BJ (cell line): ENCODE results near the gene RXRB. TPM values are rescaled to one million over a fixed set of nuclear protein-coding genes. Genes with fewer than 3 reads are reported as not detected.

Experiments used
- CTCF ChIA-PET: fragments of 350-600 bp; formaldehyde crosslinking; extraction: SDS; loops from one replicate; lab custom pipeline; 2021; ENCODE audit warnings: antibody characterized with exemption, inconsistent platforms; lab: Yijun Ruan, JAX
- POLR2A ChIA-PET: fragments of 300-600 bp; sonication (Branson Sonifier 250); formaldehyde crosslinking; extraction: SDS; loops from one replicate; lab custom pipeline; 2021; ENCODE audit warnings: antibody characterized with exemption; lab: Charles Lee
- DNase-seq: peaks from one replicate; pipeline ENCODE4 v3.0.0-alpha.2; 2011; ENCODE audit warnings: low read depth
- H3K27me3 ChIP-seq: 2 replicates; pipeline ENCODE4 v1.6.0; 2011; ENCODE audit warnings: low read length; ENCODE audit not compliant: control insufficient read depth, insufficient read depth
- H3K36me3 ChIP-seq: 2 replicates; pipeline ENCODE4 v1.5.1; 2011; ENCODE audit warnings: low read length; ENCODE audit not compliant: control insufficient read depth, insufficient read depth
- H3K4me3 ChIP-seq: 2 replicates; pipeline ENCODE4 v1.5.1; 2011; ENCODE audit warnings: low read depth, mild to moderate bottlenecking, control low read depth, low read length
- polyA plus RNA-seq: library from polyadenylated mRNA; depleted of rRNA; stranded (reverse); fragments of >200 nt; gene quantifications from 2 replicates; pipeline ENCODE4 v1.2.3, GENCODE V29; 2011
- TF ChIP-seq, protein P1 (sequence below): IDR thresholded peaks from 2 replicates; pipeline ENCODE4 v1.5.1; 2011; ENCODE audit warnings: low read depth, mild to moderate bottlenecking, control low read depth, inconsistent platforms, low read length, moderate library complexity; ENCODE audit not compliant: insufficient read depth

Gene RXRB
- polyA plus RNA-seq, 1 experiment, result 67.9 TPM

DNA sequence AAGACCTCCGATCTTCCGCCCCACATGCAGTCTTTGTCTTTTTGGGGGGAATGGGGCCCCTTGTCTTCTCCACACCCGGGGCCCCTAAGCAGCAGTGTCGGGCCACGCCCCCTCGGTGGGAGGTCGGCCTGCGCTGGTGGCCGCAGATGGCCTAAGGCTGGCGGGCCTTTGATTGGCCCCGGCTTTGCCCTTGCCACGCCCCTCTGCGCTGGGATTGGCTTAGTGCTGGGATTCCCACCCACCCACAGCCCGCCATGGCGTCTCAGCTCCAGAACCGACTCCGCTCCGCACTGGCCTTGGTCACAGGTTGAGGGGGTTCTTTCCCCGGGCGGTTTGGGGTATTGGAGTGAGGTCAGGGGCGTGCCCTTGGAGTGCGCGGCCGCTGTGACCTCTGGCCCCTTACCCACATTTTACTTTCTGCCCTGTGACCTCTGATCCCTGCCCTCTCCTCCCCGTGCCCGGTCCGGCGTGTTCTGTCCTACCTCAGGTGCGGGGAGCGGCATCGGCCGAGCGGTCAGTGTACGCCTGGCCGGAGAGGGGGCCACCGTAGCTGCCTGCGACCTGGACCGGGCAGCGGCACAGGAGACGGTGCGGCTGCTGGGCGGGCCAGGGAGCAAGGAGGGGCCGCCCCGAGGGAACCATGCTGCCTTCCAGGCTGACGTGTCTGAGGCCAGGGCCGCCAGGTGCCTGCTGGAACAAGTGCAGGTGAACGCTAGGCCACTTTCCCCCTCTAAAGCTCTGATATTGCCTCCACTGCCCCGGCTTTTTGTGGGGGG lies 4.1 kb upstream of the RXRB start, which contains the start of gene HSD17B8:
Gene HSD17B8 (plus strand): TSS at position 241 of the 776 bp plus-strand sequence. CDS start 14 bp downstream, at position 255.
- POLR2A ChIA-PET, result interaction anchor here (0.6 to 1.0 kb wide), 2 partner anchors 67 to 233 kb away, joined by 5 to 10 read pairs; partner anchors contain the start of genes RPS18 and VPS52
- CTCF ChIA-PET, result interaction anchor here (0.6 to 1.6 kb wide), 5 partner anchors 43 to 224 kb away, joined by 3 to 4 read pairs (median 3); no protein-coding TSS in a partner anchor
- Histone ChIP-seq H3K4me3 (peak within 1 kb of the TSS; percentile 50), H3K36me3 (peaks cover 17% of the 10 kb centered on the region), H3K27me3 (no peaks in the 10 kb centered on the region)
- DNase-seq, result no peak
- TF ChIP-seq, protein P1, sequence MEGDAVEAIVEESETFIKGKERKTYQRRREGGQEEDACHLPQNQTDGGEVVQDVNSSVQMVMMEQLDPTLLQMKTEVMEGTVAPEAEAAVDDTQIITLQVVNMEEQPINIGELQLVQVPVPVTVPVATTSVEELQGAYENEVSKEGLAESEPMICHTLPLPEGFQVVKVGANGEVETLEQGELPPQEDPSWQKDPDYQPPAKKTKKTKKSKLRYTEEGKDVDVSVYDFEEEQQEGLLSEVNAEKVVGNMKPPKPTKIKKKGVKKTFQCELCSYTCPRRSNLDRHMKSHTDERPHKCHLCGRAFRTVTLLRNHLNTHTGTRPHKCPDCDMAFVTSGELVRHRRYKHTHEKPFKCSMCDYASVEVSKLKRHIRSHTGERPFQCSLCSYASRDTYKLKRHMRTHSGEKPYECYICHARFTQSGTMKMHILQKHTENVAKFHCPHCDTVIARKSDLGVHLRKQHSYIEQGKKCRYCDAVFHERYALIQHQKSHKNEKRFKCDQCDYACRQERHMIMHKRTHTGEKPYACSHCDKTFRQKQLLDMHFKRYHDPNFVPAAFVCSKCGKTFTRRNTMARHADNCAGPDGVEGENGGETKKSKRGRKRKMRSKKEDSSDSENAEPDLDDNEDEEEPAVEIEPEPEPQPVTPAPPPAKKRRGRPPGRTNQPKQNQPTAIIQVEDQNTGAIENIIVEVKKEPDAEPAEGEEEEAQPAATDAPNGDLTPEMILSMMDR, result no peak

DNA sequence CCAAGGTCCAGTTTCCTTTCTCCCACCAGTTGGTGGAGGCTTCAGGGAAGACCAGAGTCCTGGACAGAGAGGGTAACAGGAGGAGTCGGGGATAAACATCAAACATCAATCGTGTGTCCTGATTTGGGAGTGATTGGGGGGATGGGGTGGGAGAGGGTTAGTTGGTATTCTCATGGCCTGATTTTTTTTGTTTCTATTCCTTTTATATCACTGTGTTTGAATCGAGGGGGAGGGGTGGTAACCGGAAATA lies 3.6 kb upstream of the RXRB start:
- no peak for DNase-seq
- POLR2A ChIA-PET, result interaction anchor here (1.0 kb wide), 1 partner anchor 232 kb away, joined by 5 read pairs; no protein-coding TSS in a partner anchor
- CTCF ChIA-PET, result interaction anchor here (0.6 to 1.3 kb wide), 4 partner anchors 43 to 225 kb away, joined by 3 to 4 read pairs (median 3); no protein-coding TSS in a partner anchor
- Histone ChIP-seq H3K27me3 (no peaks in the 10 kb centered on the region), H3K36me3 (peaks cover 17% of the 10 kb centered on the region), H3K4me3 (no peak overlapping the region)
- TF ChIP-seq, protein P1, result no peak

DNA sequence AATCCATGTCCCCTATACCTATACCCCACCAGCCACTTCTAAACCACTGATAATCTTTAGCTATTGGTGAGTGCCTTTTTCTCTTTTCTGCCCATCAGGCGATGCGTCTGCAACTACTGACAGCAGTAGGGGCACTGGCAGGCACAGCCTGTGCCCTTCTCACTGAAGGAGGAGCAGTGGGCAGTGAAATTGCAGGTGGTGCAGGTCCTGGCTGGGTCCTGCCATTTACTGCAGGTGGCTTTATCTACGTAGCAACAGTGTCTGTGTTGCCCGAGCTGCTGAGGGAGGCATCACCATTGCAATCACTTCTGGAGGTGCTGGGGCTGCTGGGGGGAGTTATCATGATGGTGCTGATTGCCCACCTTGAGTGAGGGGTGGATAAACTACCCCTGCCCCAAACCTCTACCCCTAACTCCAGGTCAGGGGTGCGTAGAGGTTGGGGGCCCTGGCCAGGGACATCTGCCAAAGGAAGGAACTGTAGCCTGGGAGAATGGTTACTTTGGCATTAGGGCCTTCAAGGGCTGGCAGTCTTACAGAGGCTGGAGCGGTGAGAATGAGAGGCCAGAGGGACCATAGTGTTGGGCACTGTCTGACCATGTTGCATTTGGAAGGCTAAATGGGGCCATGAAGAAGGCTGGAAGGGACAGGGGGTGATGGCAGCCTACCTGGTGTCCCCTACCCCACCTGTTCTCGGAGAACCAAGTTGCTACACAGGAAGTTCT lies 3.1 kb upstream of the RXRB start:
- DNase-seq, result no peak
- no peaks in the 10 kb centered on the region for H3K27me3 ChIP-seq
- TF ChIP-seq, protein P1, result no peak
- ChIA-PET CTCF (interaction anchor here (0.6 to 1.2 kb wide), 2 partner anchors 64 to 225 kb away, joined by 3 read pairs; no protein-coding TSS in a partner anchor), POLR2A (no interaction called here)
- H3K4me3 ChIP-seq, result no peak overlapping the region
- H3K36me3 ChIP-seq, result peaks cover 17% of the 10 kb centered on the region

DNA sequence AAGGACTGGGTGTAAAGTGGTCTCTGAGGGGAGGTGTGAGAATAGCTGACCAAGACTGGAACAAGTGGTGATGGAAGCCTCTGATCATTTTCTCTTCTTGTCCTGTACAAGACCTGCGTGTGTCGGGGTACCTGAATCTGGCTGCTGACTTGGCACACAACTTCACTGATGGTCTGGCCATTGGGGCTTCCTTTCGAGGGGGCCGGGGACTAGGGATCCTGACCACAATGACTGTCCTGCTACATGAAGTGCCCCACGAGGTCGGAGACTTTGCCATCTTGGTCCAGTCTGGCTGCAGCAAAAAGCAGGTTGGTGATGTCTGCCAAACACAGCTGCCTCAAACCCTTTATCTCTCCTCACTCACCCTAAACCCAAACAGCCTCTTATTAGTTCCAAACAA lies 2.3 kb upstream of the RXRB start:
- CTCF ChIA-PET, result no interaction called here
- TF ChIP-seq, protein P1, result no peak
- Histone ChIP-seq H3K4me3 (no peak overlapping the region), H3K36me3 (peaks cover 17% of the 10 kb centered on the region), H3K27me3 (no peaks in the 10 kb centered on the region)
- DNase-seq, result no peak
- POLR2A ChIA-PET, result no interaction called here

DNA sequence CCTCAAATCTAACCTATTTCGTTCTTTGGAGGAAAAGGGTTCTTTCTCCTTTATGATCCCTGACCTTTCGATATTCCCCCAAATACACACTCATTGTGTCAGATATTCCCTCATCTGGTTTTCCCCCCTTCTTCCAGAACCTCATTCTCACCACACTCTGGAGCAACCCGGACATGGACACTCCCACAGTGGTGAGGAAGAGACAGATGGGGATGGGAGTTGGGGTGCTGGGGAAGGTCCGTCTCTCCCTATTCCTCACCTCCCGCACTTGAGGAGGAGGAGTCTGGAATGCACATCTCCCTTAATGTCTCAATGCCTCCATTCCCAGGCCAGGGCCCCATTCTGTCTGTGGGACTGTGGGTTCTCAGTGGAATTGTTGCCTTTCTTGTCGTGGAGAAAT lies 1.5 kb upstream of the RXRB start:
- H3K4me3 ChIP-seq, result peak overlapping the region; percentile 78
- no peaks in the 10 kb centered on the region for H3K27me3 ChIP-seq
- TF ChIP-seq, protein P1, result no peak
- no peak for DNase-seq
- POLR2A ChIA-PET, result no interaction called here
- CTCF ChIA-PET, result no interaction called here
- H3K36me3 ChIP-seq, result peaks cover 18% of the 10 kb centered on the region
